Measurements from ENCODE around the gene EXD1.

EXD1 gene

GRCh38 chr15:41233367-41233771, 2.8 kb upstream of the EXD1 start:
- no peak overlapping the region for H3K4me3 ChIP-seq
- TF ChIP-seq Cebpa-rat (IDR thresholded peaks at IDR 0.05) = no peak
- no peaks in the 10 kb centered on the region for H3K27me3 ChIP-seq
- H3K9me3 ChIP-seq = no peaks in the 10 kb centered on the region
- peaks cover 19% of the 10 kb centered on the region for H3K4me1 ChIP-seq
- peaks cover 17% of the 10 kb centered on the region for H4K20me1 ChIP-seq
- 0 out of 2 replicates have a peak, but pooled peaks cover 8% of the 10 kb centered on the region for H3K36me3 ChIP-seq
- H3K9ac ChIP-seq = no peak overlapping the region
- H3K27ac ChIP-seq = no peak overlapping the region
- peak overlapping the region; percentile 3; the same call in 1 of the 2 replicates for H3K4me2 ChIP-seq

- 0 out of 2 replicates have a peak, but pooled peaks cover 8% of the 10 kb centered on the region for H3K36me3 ChIP-seq
- H3K27ac ChIP-seq = peak overlapping the region; percentile 80
- H3K4me1 ChIP-seq = peaks cover 19% of the 10 kb centered on the region
- peak overlapping the region; percentile 92 for H3K4me2 ChIP-seq
- peak overlapping the region; percentile 78 for H3K4me3 ChIP-seq
- peaks cover 17% of the 10 kb centered on the region for H4K20me1 ChIP-seq
- no peaks in the 10 kb centered on the region for H3K27me3 ChIP-seq
- peak overlapping the region; percentile 88 for H3K9ac ChIP-seq
- no peaks in the 10 kb centered on the region for H3K9me3 ChIP-seq
- no peak for TF ChIP-seq Cebpa-rat (IDR thresholded peaks at IDR 0.05)
Measured at GRCh38 chr15:41231422-41232226, 1.1 kb upstream of the EXD1 start.

- peaks cover 19% of the 10 kb centered on the region for H3K4me1 ChIP-seq
- H3K9me3 ChIP-seq = no peaks in the 10 kb centered on the region
- peaks cover 14% of the 10 kb centered on the region for H4K20me1 ChIP-seq
- no peaks in the 10 kb centered on the region for H3K27me3 ChIP-seq
- H3K4me2 ChIP-seq = peak overlapping the region; percentile 92
- H3K4me3 ChIP-seq = peak overlapping the region; percentile 78
- no peak overlapping the region for H3K9ac ChIP-seq
- H3K36me3 ChIP-seq = 0 out of 2 replicates have a peak, but pooled peaks cover 2% of the 10 kb centered on the region
- TF ChIP-seq Cebpa-rat (IDR thresholded peaks at IDR 0.05) = no peak
- H3K27ac ChIP-seq = peak overlapping the region; percentile 80; the same call in 1 of the 2 replicates
Measured at GRCh38 chr15:41230345-41230649, 260 bp downstream of the EXD1 start.

- Histone ChIP-seq H3K9me3 (no peaks in the 10 kb centered on the region), H3K4me3 (no peak overlapping the region), H3K9ac (no peak overlapping the region), H3K4me1 (no peaks in the 10 kb centered on the region), H3K27ac (no peak overlapping the region), H3K36me3 (no peaks in the 10 kb centered on the region), H3K27me3 (no peaks in the 10 kb centered on the region), H4K20me1 (no peaks in the 10 kb centered on the region), H3K4me2 (no peak overlapping the region)
- no peak for TF ChIP-seq Cebpa-rat (IDR thresholded peaks at IDR 0.05)
Measured at GRCh38 chr15:41219381-41219780, 11.2 kb downstream of the EXD1 start.

GRCh38 chr15:41218851-41219250, 11.7 kb downstream of the EXD1 start:
- no peak for TF ChIP-seq Cebpa-rat (IDR thresholded peaks at IDR 0.05)
- no peak overlapping the region for H3K4me2 ChIP-seq
- no peaks in the 10 kb centered on the region for H3K27me3 ChIP-seq
- H3K27ac ChIP-seq = no peak overlapping the region
- H3K36me3 ChIP-seq = no peaks in the 10 kb centered on the region
- H3K4me1 ChIP-seq = no peaks in the 10 kb centered on the region
- H4K20me1 ChIP-seq = no peaks in the 10 kb centered on the region
- no peak overlapping the region for H3K9ac ChIP-seq
- no peaks in the 10 kb centered on the region for H3K9me3 ChIP-seq
- H3K4me3 ChIP-seq = no peak overlapping the region

GRCh38 chr15:41215708-41216107, 14.8 kb downstream of the EXD1 start:
- H3K9ac ChIP-seq = no peak overlapping the region
- H3K4me2 ChIP-seq = no peak overlapping the region
- H3K36me3 ChIP-seq = no peaks in the 10 kb centered on the region
- no peaks in the 10 kb centered on the region for H3K4me1 ChIP-seq
- H3K4me3 ChIP-seq = no peak overlapping the region
- H3K27ac ChIP-seq = no peak overlapping the region
- no peak for TF ChIP-seq Cebpa-rat (IDR thresholded peaks at IDR 0.05)
- no peaks in the 10 kb centered on the region for H3K9me3 ChIP-seq
- H4K20me1 ChIP-seq = no peaks in the 10 kb centered on the region
- H3K27me3 ChIP-seq = no peaks in the 10 kb centered on the region

GRCh38 chr15:41207687-41208448, 22.7 kb downstream of the EXD1 start:
- H3K27me3 ChIP-seq = no peaks in the 10 kb centered on the region
- no peak overlapping the region for H3K4me2 ChIP-seq
- H3K4me1 ChIP-seq = no peaks in the 10 kb centered on the region
- H3K9me3 ChIP-seq = no peaks in the 10 kb centered on the region
- TF ChIP-seq Cebpa-rat (IDR thresholded peaks at IDR 0.05) = no peak
- no peak overlapping the region for H3K9ac ChIP-seq
- no peaks in the 10 kb centered on the region for H3K36me3 ChIP-seq
- H3K4me3 ChIP-seq = no peak overlapping the region
- no peak overlapping the region for H3K27ac ChIP-seq
- H4K20me1 ChIP-seq = no peaks in the 10 kb centered on the region

- no peak overlapping the region for H3K4me3 ChIP-seq
- no peaks in the 10 kb centered on the region for H4K20me1 ChIP-seq
- H3K4me1 ChIP-seq = no peaks in the 10 kb centered on the region
- H3K27me3 ChIP-seq = no peaks in the 10 kb centered on the region
- H3K27ac ChIP-seq = no peak overlapping the region
- no peak overlapping the region for H3K4me2 ChIP-seq
- no peaks in the 10 kb centered on the region for H3K9me3 ChIP-seq
- no peaks in the 10 kb centered on the region for H3K36me3 ChIP-seq
- TF ChIP-seq Cebpa-rat (IDR thresholded peaks at IDR 0.05) = no peak
- no peak overlapping the region for H3K9ac ChIP-seq
Measured at GRCh38 chr15:41205315-41205714, 25.2 kb downstream of the EXD1 start.

- H3K4me3 ChIP-seq = no peak overlapping the region
- no peaks in the 10 kb centered on the region for H4K20me1 ChIP-seq
- H3K27me3 ChIP-seq = no peaks in the 10 kb centered on the region
- H3K9me3 ChIP-seq = no peaks in the 10 kb centered on the region
- no peak overlapping the region for H3K27ac ChIP-seq
- no peaks in the 10 kb centered on the region for H3K4me1 ChIP-seq
- TF ChIP-seq Cebpa-rat (IDR thresholded peaks at IDR 0.05) = no peak
- H3K4me2 ChIP-seq = no peak overlapping the region
- no peaks in the 10 kb centered on the region for H3K36me3 ChIP-seq
- H3K9ac ChIP-seq = no peak overlapping the region
Measured at GRCh38 chr15:41203395-41203794, 27.2 kb downstream of the EXD1 start.

GRCh38 chr15:41199470-41199869, 31.1 kb downstream of the EXD1 start:
- TF ChIP-seq Cebpa-rat (IDR thresholded peaks at IDR 0.05) = no peak
- H4K20me1 ChIP-seq = no peaks in the 10 kb centered on the region
- H3K9ac ChIP-seq = no peak overlapping the region
- H3K4me2 ChIP-seq = no peak overlapping the region
- no peaks in the 10 kb centered on the region for H3K4me1 ChIP-seq
- no peak overlapping the region for H3K4me3 ChIP-seq
- H3K9me3 ChIP-seq = no peaks in the 10 kb centered on the region
- no peaks in the 10 kb centered on the region for H3K27me3 ChIP-seq
- no peaks in the 10 kb centered on the region for H3K36me3 ChIP-seq
- no peak overlapping the region for H3K27ac ChIP-seq

Data from BLaER1 (cell line).